GM10847 (cell line): ENCODE results near the gene SPOCK1.

Source experiments
- POLR2A ChIP-seq: IDR thresholded peaks from 2 replicates; pipeline ENCODE4 v1.6.1; 2011; ENCODE audit not compliant: insufficient read length; ENCODE audit errors: extremely low read depth

Gene SPOCK1

DNA sequence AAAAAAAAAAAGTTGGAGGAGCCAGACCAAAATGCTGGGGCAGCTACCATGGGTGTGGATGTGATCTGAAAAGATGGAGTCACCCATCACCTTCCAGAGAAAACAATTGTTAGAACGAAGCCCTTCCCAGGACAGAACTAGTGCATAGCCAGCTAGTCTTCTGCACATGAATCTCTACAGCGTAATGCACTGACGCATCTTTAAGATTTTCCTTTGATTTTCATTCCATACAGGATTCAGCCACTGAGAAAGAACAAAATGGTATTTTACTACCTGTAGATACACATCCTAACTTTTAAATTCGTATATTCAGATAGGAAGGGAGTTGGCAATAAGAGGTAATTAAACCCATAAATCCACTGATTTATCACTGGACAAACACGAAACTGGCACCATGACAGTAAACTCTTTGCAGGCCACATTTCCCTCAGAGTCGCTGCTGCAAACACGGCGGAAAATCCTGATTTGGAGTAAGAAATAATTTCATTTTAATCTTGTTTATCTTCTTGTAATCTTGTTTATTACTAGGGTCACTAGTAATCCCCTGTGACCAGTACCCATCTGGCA is 206.6 kb downstream of the SPOCK1 start:
- TF ChIP-seq POLR2A: no peak

- no peak for TF ChIP-seq POLR2A
Measured at GRCh38 chr5:137291436-137291835, 207.7 kb downstream of the SPOCK1 start.

DNA sequence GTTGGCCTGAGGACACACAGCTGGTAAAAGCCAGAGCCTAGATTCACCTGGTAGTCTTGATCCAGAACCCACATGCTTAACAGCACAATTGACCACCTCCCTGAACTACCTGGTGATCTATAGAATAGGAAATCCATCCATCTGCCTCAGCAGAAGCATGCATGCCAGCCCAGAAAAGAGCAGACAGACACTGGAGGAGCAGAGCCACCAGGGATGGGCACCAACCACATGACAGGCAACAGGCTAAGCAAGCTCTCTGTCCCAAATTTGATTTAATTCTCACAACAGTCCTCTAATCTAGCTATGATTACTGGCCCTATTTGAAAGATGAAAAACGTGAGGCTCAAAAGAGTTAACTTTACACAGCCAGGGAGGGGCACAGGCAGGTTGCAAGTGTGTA is 208.1 kb downstream of the SPOCK1 start:
- TF ChIP-seq POLR2A: no peak

GRCh38 chr5:137290373-137290772 is 208.8 kb downstream of the SPOCK1 start:
- TF ChIP-seq POLR2A: no peak

GRCh38 chr5:137289856-137290255 is 209.3 kb downstream of the SPOCK1 start:
- no peak for TF ChIP-seq POLR2A

- no peak for TF ChIP-seq POLR2A
Measured at GRCh38 chr5:137287569-137287968, 211.6 kb downstream of the SPOCK1 start.

- TF ChIP-seq POLR2A: no peak
Measured at GRCh38 chr5:137286025-137286610, 213.0 kb downstream of the SPOCK1 start.

DNA sequence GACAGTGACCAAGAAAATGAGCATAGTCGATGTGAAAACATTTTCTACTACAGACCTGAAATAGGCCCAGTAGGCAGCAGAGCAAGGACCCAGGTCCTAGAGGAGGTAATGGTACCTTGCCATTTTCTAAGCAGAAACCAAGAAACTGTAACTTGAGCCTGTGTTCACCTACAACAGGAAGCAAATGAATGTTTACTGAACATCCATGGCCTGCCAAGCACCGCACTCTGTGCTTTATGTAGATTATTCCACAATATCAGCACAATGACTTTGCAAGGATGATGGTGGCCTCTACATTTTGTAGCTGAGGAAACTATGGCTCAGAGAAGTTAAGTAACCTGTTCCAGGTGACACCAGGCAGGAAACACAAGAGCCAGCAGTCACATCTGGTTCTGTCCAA is 215.3 kb downstream of the SPOCK1 start:
- no peak for TF ChIP-seq POLR2A

DNA sequence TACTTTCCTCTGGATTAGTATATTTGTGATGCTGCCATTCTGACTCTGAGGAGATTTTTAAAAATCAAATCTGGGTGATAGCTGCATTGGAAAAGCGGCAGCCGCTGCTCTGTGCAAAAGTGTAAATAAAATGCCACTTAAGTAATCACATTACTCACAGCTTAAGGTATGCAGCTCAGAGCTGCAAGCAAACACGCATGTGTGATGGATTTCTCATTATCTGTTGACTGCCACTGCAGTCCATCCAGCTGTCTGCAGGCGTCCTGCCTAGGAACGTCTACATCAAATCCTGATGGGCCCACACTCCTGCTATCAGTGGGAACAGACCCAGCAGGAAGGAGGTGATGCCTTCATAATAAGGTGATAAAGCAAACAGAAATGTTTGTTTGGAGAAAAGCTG is 216.9 kb downstream of the SPOCK1 start:
- TF ChIP-seq POLR2A: no peak

DNA sequence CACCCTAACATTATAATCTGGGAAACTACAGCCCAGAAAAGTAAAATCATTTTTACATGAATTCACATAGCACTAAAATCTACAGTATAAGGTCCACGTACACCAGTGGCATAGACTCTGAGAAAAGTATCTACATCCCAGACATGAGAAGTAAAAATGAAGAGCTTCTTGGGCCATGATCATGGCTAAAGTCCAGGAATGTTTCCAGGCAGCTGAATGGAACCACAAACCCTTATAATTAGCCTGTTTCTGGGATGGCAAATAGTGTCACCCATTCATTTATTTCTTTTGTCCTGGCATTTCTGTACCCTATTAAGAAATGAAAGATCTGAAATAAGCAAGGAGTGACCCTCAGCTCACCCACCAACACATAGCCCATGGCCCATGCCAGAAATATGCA is 217.9 kb downstream of the SPOCK1 start:
- TF ChIP-seq POLR2A: no peak

- TF ChIP-seq POLR2A: no peak
Measured at GRCh38 chr5:137280656-137281055, 218.5 kb downstream of the SPOCK1 start.

GRCh38 chr5:137279521-137280231 is 219.4 kb downstream of the SPOCK1 start:
- no peak for TF ChIP-seq POLR2A

GRCh38 chr5:137278476-137278875 is 220.7 kb downstream of the SPOCK1 start:
- TF ChIP-seq POLR2A: no peak

GRCh38 chr5:137275083-137275482 is 224.0 kb downstream of the SPOCK1 start:
- TF ChIP-seq POLR2A: no peak

GRCh38 chr5:137273511-137273910 is 225.6 kb downstream of the SPOCK1 start:
- TF ChIP-seq POLR2A: no peak

- no peak for TF ChIP-seq POLR2A
Measured at GRCh38 chr5:137272831-137273230, 226.3 kb downstream of the SPOCK1 start.

DNA sequence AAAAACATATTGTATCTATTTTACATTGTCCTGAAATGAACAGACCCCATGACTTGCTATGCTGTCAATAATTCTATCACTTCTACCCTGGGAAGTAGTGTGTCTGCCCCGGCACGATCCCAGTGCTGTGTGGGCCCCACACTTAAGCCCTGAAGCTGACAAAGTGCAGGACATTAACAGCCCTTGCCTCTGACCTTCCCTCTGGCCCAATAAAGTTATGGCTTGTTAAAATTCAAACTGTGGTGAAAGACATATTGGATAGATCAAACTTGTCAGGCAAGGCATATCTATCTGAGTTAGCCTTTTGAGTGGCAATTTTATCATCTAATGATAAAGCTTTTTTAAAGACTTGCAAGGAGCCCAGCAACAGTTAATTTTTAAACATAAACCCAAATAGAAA is 229.2 kb downstream of the SPOCK1 start:
- TF ChIP-seq POLR2A: no peak
